PC-9 (cell line): Measurements from ENCODE around the gene NECTIN1. TPM values are rescaled to one million over a fixed set of nuclear protein-coding genes. Genes with fewer than 3 reads are reported as not detected.

Source experiments
- BruUV-seq: library from RNA; stranded (reverse); fragments of 400-500 nt; replicated peaks from 2 replicates; lab custom pipeline; 2021; lab: Mats Ljungman, UMichigan
- CTCF ChIA-PET: fragments of 300-600 bp; sonication (Branson Sonifier 250); formaldehyde crosslinking; loops from one replicate; lab custom pipeline; 2022; ENCODE audit warnings: antibody characterized with exemption; lab: Charles Lee
- POLR2A ChIA-PET: fragments of 300-600 bp; sonication (Branson Sonifier 250); formaldehyde crosslinking; loops from one replicate; lab custom pipeline; 2022; ENCODE audit warnings: antibody characterized with exemption; ENCODE audit not compliant: unreplicated experiment; lab: Charles Lee
- DNase-seq, 2 experiments: peaks; one replicate each; pipeline versions ENCODE4 v3.0.0 to v3.0.0-alpha.2; 2015 to 2022; ENCODE audit warnings: mixed read lengths in 1 of 2
- H2AFZ ChIP-seq: fragments of 200-600 bp; sonication (generic); 2 replicates; pipeline ENCODE4 v1.8.1; 2017; ENCODE audit warnings: antibody characterized with exemption
- H3F3A ChIP-seq: fragments of 200-600 bp; sonication (generic); 2 replicates; pipeline ENCODE4 v1.8.1; 2017; ENCODE audit warnings: antibody characterized with exemption, mild to moderate bottlenecking, low read depth; ENCODE audit not compliant: insufficient read depth
- H3K27ac ChIP-seq: fragments of 200-600 bp; sonication (generic); 2 replicates; pipeline ENCODE4 v1.6.1; 2016; ENCODE audit warnings: mixed run types
- H3K27me3 ChIP-seq: fragments of 200-600 bp; sonication (generic); 2 replicates; pipeline ENCODE4 v1.6.1; 2016; ENCODE audit warnings: low read depth, mixed run types; ENCODE audit not compliant: insufficient read depth
- H3K36me3 ChIP-seq: fragments of 200-600 bp; sonication (generic); 2 replicates; pipeline ENCODE4 v1.6.1; 2016; ENCODE audit warnings: low read depth, mixed run types
- H3K4me1 ChIP-seq: fragments of 200-600 bp; sonication (generic); replicated peaks from 2 replicates; pipeline ENCODE4 v1.6.1; 2016; ENCODE audit warnings: mixed run types; ENCODE audit not compliant: insufficient read depth
- H3K4me2 ChIP-seq: fragments of 200-600 bp; sonication (generic); 2 replicates; pipeline ENCODE4 v1.6.1; 2017; ENCODE audit warnings: mixed run types
- H3K4me3 ChIP-seq: fragments of 200-600 bp; sonication (generic); 2 replicates; pipeline ENCODE4 v1.6.1; 2016; ENCODE audit warnings: mixed run types
- H3K79me2 ChIP-seq: fragments of 200-600 bp; sonication (generic); 2 replicates; pipeline ENCODE4 v1.6.1; 2017; ENCODE audit warnings: low read depth, mixed run types
- H3K9me2 ChIP-seq: fragments of 200-600 bp; sonication (generic); 2 replicates; pipeline ENCODE4 v1.8.1; 2017; ENCODE audit warnings: mild to moderate bottlenecking; ENCODE audit not compliant: insufficient read depth
- H3K9me3 ChIP-seq: fragments of 200-600 bp; sonication (generic); 2 replicates; pipeline ENCODE4 v1.8.1; 2016; ENCODE audit warnings: low read depth; ENCODE audit not compliant: insufficient read depth
- H4K20me1 ChIP-seq: fragments of 200-600 bp; sonication (generic); 2 replicates; pipeline ENCODE4 v1.8.1; 2017; ENCODE audit not compliant: insufficient read depth
- EZH2 ChIP-seq: fragments of 200-600 bp; sonication (generic); IDR thresholded peaks from 2 replicates; pipeline ENCODE4 v1.8.0; 2017; ENCODE audit warnings: antibody characterized with exemption, low read depth
- intact Hi-C: fragments of 100-400 bp; cut with micrococcal nuclease; formaldehyde crosslinking; loops from one replicate; pipeline ENCODE4 v1.10.0; 2022; ENCODE audit not compliant: unreplicated experiment
- total RNA-seq: library from RNA; stranded (reverse); gene quantifications from 2 replicates; pipeline ENCODE4 v1.2.3, GENCODE V29; 2021
- TF ChIP-seq, protein P1 (sequence below): fragments of 200-600 bp; sonication (generic); conservative IDR thresholded peaks from 2 replicates; pipeline ENCODE4 v1.6.1; 2017; ENCODE audit warnings: mixed run types, antibody characterized with exemption, mild to moderate bottlenecking, moderate library complexity

Gene NECTIN1
- total RNA-seq, 1 experiment from 2014 or later: 17.6 TPM

DNA sequence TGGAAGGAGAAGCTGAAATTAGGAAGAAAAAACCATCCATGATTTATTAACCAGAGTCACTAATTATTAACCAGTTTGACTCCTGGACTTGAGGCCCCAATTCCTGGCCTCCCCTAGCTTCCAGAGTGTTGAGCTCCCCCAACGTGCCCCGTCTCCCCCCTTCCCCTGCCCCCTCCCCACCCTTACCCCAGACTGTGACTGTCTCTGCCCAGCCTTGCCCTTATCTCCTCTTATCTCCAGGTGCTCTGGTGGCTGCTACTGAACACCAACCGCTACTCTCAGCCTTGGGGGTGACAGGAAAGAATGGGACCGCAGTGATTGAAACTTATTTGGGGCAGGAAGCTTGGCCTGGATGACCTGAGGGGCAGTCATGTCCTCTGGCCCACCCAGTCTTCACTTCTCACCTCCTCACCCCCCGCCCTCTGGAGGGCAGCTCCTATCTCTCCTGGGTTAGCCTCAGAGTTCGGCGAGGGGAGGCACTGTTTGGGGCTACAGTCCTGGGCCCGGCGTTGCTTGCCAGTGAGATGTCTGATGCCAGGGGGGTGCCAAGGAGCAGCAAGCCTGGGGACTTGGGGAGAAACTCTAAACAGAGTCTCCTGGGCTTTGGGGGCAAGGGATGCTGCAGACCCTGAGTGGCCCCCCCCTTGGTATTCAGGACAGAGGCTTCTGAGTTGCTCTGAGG is 15.5 kb downstream of the NECTIN1 start:
- CTCF ChIA-PET: no interaction called here
- Histone ChIP-seq H3K27me3 (no peaks in the 10 kb centered on the region), H3K27ac (no peak overlapping the region), H2AFZ (no peak overlapping the region), H3K9me3 (no peaks in the 10 kb centered on the region), H3F3A (no peaks in the 10 kb centered on the region), H3K4me2 (no peak overlapping the region), H3K79me2 (peaks cover 9% of the 10 kb centered on the region), H3K9me2 (no peaks in the 10 kb centered on the region), H3K4me3 (no peak overlapping the region), H3K4me1 (peaks cover 9% of the 10 kb centered on the region; the same call in 1 of the 2 replicates), H3K36me3 (no peaks in the 10 kb centered on the region), H4K20me1 (peaks cover 8% of the 10 kb centered on the region; the same call in 1 of the 2 replicates)
- no TSS peak for BruUV-seq
- DNase-seq: no peak
- intact Hi-C loops: no loop called here
- POLR2A ChIA-PET: no interaction called here
- no peak for TF ChIP-seq EZH2
- TF ChIP-seq, protein P1, sequence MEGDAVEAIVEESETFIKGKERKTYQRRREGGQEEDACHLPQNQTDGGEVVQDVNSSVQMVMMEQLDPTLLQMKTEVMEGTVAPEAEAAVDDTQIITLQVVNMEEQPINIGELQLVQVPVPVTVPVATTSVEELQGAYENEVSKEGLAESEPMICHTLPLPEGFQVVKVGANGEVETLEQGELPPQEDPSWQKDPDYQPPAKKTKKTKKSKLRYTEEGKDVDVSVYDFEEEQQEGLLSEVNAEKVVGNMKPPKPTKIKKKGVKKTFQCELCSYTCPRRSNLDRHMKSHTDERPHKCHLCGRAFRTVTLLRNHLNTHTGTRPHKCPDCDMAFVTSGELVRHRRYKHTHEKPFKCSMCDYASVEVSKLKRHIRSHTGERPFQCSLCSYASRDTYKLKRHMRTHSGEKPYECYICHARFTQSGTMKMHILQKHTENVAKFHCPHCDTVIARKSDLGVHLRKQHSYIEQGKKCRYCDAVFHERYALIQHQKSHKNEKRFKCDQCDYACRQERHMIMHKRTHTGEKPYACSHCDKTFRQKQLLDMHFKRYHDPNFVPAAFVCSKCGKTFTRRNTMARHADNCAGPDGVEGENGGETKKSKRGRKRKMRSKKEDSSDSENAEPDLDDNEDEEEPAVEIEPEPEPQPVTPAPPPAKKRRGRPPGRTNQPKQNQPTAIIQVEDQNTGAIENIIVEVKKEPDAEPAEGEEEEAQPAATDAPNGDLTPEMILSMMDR: no peak

DNA sequence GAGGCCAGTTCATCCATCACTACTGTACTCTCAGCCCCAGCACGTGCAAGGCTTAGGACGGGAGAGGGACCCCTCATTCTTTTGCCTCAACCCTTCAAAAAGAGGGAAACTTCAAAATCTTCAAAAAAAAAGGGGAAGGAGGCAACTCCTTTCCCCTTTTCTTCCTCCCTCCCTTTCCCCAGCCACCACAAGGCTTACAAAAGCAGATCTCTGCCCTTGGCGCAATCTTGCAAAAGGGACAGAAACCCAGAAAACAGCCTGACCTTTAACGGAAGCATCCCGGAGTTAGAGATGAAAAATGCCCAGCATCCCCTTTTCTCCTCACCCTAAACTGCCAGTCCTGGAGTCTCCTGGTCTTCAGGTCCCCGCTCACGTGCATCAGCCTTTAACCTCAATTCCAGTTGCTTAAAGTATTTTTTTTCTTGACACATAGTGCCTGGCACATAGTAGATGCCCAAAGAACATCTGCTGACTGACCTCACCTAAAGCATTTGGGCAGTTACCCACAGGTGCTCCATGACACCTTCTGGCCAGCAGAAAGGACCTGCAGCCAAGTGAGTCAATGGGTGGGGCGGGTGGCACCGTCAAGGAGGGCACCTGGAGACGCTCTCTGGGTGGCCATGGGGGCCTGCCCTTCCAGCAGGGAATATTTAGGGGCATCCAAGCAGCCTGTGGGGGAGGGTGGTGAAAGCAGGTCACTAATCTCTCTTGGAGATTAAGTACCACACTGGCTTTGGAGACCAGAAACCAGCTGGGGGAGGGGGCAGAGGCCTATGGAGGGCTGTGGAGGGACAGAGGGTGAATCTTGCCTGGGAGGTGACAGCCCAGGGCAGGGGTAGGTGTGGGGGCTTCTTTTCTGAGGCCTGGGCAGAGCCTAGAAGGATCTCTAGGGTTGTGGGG is 16.3 kb downstream of the NECTIN1 start:
- H3K79me2 ChIP-seq: peaks cover 9% of the 10 kb centered on the region

DNA sequence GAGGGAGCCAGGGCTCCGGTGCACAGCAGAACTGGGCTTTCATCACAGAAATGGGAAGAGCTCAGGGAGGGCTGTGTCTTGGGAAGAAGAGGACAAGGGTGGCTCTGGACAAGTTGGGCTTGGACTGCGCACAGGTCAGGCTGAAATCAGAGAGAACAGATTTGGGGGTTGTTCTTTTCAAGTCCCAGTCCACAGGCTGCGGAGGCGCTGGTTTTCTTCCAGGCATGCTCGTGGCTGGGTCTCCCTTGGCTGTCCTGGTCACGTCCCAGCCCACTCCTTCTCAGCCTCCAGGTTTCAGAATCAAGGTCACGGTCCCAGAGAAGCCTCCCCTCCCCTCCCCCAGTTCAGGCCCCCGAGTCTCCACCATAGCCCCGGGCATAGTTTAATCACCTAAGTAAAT is 17.0 kb downstream of the NECTIN1 start:
- Histone ChIP-seq H3K27ac (no peak overlapping the region), H3K79me2 (peaks cover 9% of the 10 kb centered on the region)
- CTCF ChIA-PET: no interaction called here

More for the DNA sequence above, 16.3 kb downstream of the NECTIN1 start:
- Histone ChIP-seq H2AFZ (no peak overlapping the region), H3K4me3 (no peak overlapping the region), H3K27ac (no peak overlapping the region), H4K20me1 (peaks cover 7% of the 10 kb centered on the region; the same call in 1 of the 2 replicates), H3F3A (no peaks in the 10 kb centered on the region), H3K4me2 (no peak overlapping the region), H3K4me1 (peaks cover 9% of the 10 kb centered on the region; the same call in 1 of the 2 replicates), H3K9me3 (no peaks in the 10 kb centered on the region), H3K27me3 (no peaks in the 10 kb centered on the region), H3K36me3 (no peaks in the 10 kb centered on the region), H3K9me2 (no peaks in the 10 kb centered on the region)
- no TSS peak for BruUV-seq
- DNase-seq: no peak
- intact Hi-C loops: no loop called here
- TF ChIP-seq, protein P1: no peak
- TF ChIP-seq EZH2: no peak
- CTCF ChIA-PET: no interaction called here
- POLR2A ChIA-PET: no interaction called here

More for the DNA sequence above, 17.0 kb downstream of the NECTIN1 start:
- peaks cover 7% of the 10 kb centered on the region; the same call in 1 of the 2 replicates for H4K20me1 ChIP-seq
- H3K9me2 ChIP-seq: no peaks in the 10 kb centered on the region
- no peaks in the 10 kb centered on the region for H3F3A ChIP-seq
- peaks cover 9% of the 10 kb centered on the region; the same call in 1 of the 2 replicates for H3K4me1 ChIP-seq
- no peak for TF ChIP-seq EZH2
- TF ChIP-seq, protein P1: no peak
- DNase-seq: no peak
- intact Hi-C loops: no loop called here
- BruUV-seq: no TSS peak
- H3K27me3 ChIP-seq: no peaks in the 10 kb centered on the region
- no peak overlapping the region for H3K4me3 ChIP-seq
- no peak overlapping the region for H2AFZ ChIP-seq
- POLR2A ChIA-PET: no interaction called here
- no peaks in the 10 kb centered on the region for H3K36me3 ChIP-seq
- H3K4me2 ChIP-seq: no peak overlapping the region
- H3K9me3 ChIP-seq: no peaks in the 10 kb centered on the region
